ENCODE data around the gene LYSET. TPM values are rescaled to one million over a fixed set of nuclear protein-coding genes. Genes with fewer than 3 reads are reported as not detected.
"Not testable (repeated sequence)": the region's sequence is repeated elsewhere in the genome, so short reads cannot be mapped to it uniquely, and the experiment has no call there.

LYSET gene
- total RNA-seq, 1 donor from 2014 or later = 4.8 TPM

GRCh38 chr14:93223565-93223964 lies 38.4 kb downstream of the LYSET start:
- DNase-seq (ENCODE audit: low spot score) = no peak

GRCh38 chr14:93228550-93228949 lies 43.4 kb downstream of the LYSET start:
- no peak for DNase-seq (ENCODE audit: low spot score)

GRCh38 chr14:93230539-93230938 lies 45.4 kb downstream of the LYSET start:
- DNase-seq (ENCODE audit: low spot score) = no peak

- peak; percentile 38 for DNase-seq (ENCODE audit: low spot score)
These were observed 46.2 kb downstream of the LYSET start for GRCh38 chr14:93231129-93231979.

GRCh38 chr14:93232159-93232558 lies 47.0 kb downstream of the LYSET start:
- DNase-seq (ENCODE audit: low spot score) = no peak

- not testable (repeated sequence) for DNase-seq (ENCODE audit: low spot score)
These were observed 48.0 kb downstream of the LYSET start for GRCh38 chr14:93233078-93233477.

- no peak for DNase-seq (ENCODE audit: low spot score)
These were observed 49.7 kb downstream of the LYSET start for GRCh38 chr14:93234798-93235197.

Other genes starting within 250 kb of the LYSET start
- 14.7 TPM for gene ITPK1, start 69.4 kb upstream of the LYSET start, total RNA-seq (ENCODE audit: insufficient read depth, low replicate concordance)
- gene MOAP1, start 420 bp upstream of the LYSET start, total RNA-seq (ENCODE audit: insufficient read depth, low replicate concordance) = 21.4 TPM
- gene GON7, start 21.7 kb downstream of the LYSET start, total RNA-seq (ENCODE audit: insufficient read depth, low replicate concordance) = 3.9 TPM
- gene UBR7, start 21.9 kb downstream of the LYSET start, total RNA-seq (ENCODE audit: insufficient read depth, low replicate concordance) = 24.6 TPM
- 54.7 TPM for gene BTBD7, start 147.7 kb downstream of the LYSET start, total RNA-seq (ENCODE audit: insufficient read depth, low replicate concordance)
- gene COX8C, start 161.9 kb downstream of the LYSET start, total RNA-seq (ENCODE audit: insufficient read depth, low replicate concordance) = not detected
- gene UNC79, start 245.6 kb downstream of the LYSET start, total RNA-seq (ENCODE audit: insufficient read depth, low replicate concordance) = 2.4 TPM

Measured in umbilical cord (tissue), 2 donors.